ENCODE results near the gene GCN1.
"Not testable (repeated sequence)": the region's sequence is repeated elsewhere in the genome, so short reads cannot be mapped to it uniquely, and the experiment has no call there.

GCN1 gene

DNA sequence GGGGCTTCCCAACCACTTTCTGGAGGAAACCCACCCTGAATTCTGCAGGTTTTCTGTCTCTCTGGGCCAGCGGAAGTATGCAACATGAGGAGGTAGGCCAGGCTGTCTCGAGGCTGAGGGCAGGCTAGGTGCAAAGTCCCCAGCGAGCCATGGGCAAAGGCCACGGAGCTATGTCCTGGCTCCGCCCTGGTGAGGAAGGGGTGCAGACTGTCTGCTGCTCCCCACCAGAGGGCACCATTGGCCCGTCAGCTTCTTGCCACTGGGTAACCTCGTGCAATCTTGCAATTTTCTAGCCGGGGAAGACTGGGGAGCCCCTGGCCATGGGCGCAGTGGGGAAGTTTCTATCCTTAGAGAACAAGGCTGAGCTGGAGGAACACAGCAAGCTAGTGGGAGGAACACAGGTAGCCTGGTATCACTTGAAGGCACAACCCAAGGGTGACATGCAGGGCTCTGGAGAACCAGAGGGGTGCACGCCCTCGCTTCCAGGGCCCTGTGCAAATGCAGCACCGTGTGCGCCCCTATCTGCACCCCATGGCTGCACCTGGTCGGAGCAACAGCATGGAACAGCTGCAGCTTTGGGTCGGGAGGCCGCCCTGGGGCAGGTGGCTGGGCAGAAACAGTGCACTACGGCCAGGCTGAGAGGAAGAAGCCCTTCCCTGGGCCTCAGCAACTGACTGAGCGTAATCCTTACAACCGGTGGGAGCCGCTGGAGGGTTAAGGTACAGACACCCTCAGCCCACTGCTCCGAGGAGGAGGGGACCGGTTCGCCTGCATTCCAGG is 34.0 kb upstream of the GCN1 start:
- DNase-seq: peak; percentile 59 to 83 (median 76)

DNA sequence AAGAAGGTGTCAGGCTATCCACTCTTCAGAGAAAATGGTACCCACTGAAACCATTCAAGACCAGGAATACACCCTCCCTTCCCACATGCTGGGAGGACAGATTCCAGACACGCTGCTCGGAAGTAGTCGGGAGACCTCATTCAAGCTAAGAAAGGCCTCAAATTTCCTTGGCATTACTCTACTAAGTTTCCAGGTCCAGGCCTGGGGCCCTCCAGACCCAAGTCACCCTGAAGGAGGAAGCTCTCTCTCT is 33.5 kb upstream of the GCN1 start:
- DNase-seq: no peak

DNA sequence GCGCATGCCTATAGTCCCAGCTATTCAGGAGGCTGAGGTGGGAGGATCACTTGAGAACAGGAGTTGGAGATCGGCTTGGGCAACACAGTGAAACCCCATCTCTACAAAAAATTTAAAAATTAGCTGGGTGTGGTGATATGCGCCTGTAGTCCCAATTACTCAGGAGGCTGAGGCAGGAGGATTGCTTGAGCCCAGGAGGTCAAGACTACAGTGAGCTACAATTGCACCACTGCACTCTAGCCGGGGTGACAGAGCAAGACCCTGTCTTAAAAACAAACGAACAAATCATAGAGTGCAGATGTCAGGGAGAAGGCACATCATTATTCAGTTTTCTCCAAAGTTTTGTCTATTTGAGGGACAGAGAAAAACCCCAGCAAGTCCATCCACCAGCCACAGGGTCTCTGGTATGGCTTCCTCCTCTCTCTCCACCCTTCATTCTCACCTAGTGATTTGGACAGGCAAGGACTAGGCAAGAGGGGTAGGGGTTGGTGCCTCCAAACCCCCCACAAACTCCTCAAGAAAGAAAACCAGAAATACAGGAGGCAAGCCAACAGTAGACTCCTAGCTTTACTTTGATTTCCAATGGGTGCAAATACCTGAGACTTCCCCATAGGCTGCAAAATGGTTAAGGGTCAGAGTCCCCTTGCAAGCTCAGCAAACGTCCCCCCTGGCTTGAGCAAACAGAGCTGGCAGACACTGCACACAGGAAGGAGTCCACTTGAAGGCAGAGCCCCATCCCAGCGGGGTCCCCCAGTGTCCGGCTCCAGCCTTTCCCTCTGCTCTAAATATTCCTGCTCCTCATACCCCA is 32.9 kb upstream of the GCN1 start:
- no peak for DNase-seq

DNA sequence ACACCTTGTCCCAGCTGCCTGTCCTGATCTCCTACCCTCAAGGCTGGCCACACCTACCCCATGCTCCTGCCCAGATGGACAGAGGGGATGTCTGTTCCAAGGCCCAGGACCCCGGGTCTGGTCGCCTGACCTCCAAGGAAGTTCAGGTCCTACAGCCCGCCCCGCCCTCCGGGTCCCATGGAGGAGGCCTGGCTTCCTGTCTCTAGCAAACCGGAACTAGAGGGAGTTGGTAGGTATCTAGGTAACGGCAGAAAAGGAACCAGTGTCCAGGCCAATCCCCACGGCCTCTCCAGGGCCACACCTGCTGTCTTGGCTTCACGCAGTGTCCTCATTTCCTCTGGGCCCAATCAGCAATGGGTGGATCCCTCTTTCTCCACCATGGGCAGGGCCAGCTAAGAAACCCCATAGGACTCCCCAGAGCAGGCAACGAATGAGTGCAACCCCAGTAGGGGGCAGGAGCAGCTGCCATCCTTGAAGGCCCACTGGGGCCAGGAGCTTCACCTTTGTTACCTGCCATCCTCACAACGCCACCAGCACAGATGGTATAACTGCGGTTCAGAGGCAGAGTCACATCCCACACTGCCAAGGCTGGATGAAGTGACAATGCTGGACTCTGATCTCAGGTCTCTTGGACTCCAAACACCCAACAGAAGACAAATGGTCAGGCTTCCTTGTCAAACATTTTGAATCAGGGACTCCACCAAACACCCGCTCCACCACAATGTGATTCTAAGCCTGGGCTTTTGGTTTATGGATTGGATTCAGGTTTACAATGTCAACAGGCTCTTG is 31.5 kb upstream of the GCN1 start:
- no peak for DNase-seq

DNA sequence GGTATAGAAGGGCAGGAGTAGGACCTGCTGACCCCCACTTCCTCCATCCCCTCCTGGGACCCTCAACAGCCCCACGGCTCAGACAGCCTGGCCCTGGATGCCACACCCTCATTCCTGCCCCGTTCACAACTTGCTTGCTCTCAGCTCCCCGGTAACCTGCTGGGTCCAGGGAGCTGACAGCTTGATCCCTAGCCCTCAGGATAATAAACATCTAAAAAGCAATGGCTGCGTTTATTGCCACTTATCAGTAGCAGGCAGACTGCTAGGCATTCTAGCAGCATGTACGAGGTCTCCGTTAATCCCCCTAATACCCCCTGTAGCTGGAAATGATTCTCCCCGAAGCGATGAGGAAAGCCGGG is 30.7 kb upstream of the GCN1 start:
- DNase-seq: no peak

DNA sequence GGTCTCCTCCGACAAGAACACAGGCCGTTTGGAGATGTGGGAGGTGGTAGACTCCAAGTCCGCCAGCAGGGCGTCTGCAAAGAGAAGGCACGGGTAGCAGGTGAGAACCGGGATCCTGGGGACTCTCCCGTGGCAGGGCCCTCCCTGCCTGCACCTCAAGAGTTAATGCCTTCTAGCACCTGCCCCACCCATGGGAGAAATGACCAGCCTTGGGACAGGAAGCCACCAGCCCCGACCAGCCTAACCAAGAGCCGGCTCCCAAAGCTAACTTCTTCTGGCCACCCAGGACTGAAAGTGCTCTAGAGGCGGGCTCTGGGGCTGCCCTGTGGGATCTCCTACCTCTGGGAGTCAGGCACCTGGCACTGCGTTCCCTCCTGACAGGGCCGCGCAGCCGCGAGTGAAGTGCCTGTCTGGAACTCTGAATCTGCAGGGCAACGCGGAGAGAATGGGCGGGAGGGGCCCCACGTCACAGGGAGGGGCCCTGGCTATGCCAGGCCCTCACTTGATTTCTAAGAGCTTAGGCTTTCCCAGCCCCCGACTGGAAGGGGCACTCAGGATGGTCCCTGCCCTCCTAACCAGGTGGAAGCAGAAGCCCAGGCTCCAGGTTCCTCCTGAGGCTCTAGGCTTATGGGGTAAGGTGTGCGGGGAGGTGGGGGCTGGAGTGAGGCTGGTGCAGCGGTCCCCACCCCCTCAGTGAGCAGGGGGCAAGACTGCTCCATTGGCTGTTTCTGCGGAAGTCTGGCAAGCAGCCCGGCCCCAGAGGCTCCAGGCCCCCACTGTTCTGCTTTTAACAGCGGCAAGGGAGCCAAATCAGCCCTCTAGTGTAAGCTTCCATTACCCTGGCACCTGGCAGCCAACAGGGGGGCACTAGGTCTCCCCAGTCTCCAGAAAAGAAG is 30.0 kb upstream of the GCN1 start:
- DNase-seq: no peak

DNA sequence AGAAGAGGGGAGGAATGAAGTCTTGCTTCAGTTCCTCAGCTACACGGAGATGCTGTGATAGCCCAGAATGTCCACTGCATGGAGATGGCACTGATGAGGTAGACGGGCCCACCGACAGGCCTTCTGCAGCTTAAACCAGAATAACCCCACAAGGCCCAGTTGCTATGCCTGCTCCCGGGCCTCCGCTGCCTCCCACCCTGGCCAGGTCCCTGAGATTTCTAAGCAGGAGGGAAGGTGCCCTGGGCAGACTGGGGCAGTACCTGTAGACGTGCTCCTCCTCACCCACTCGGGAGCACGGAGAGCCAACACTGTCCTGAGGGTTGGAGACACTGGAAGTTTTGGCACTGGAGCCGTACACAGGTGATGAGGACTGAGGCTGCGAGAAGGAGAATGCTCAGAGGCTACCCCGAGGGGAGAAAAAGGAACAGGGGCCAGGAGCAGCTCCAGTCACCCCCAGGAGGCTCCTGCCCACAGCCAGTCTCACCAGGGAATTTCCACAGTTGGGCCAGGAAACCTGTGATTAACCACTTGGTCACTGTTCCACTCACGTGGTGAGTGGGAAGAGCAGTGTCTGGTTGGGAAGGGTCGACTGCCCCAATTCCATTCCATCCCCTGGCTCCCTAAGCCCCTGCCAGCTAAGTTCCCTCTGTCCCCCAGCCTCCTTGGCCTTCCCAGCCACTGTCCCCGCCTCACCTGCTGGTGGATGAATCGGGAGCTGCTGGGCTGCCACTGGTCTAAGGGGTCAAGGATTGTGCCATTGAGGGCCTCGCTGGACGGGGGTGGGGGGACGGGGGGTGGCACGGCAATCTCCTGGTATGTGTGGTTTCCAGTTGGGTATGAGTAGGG is 29.2 kb upstream of the GCN1 start:
- no peak for DNase-seq

DNA sequence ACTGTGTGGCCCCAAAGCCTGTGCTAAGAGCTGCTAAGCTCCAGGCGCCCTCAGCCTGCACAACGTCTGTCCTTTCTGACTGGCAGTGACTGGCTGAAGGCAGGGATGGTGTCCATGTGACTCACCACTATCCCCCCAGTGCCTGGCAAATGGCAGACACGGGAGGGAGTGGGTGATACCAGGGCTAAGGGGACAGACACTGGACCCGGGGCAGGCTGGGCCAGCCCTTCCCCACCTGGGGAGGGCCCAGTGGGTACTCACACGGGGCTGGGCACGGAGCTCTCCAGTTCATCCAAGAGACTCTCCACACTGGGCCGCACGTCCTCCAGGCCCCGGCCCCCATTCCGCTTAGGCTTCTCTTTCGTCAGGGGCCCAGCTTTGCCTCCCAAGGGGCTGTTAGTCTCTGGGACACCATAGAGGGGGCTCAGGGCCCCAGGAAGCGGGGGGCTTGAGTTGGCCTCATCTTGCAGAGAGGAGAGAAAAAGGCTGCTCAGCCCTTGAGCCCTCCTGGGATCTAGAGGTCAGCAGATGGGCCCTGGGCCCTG is 27.8 kb upstream of the GCN1 start:
- DNase-seq: no peak

DNA sequence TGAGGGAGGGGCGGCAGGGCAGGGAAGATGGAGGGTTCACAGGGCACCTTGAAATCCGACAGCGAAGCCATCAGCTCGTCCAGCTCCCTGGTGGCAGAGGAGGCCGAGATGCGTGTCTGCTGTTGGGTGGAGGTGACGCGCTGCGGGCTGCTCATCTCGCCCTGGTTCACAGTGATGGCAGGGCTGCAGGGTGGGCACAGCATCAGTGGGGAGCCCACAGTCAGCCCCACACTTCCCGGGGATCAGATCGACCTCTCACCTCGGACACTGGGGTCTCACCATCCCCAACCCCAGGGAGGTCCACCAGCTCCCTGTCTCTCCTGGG is 27.0 kb upstream of the GCN1 start:
- no peak for DNase-seq

DNA sequence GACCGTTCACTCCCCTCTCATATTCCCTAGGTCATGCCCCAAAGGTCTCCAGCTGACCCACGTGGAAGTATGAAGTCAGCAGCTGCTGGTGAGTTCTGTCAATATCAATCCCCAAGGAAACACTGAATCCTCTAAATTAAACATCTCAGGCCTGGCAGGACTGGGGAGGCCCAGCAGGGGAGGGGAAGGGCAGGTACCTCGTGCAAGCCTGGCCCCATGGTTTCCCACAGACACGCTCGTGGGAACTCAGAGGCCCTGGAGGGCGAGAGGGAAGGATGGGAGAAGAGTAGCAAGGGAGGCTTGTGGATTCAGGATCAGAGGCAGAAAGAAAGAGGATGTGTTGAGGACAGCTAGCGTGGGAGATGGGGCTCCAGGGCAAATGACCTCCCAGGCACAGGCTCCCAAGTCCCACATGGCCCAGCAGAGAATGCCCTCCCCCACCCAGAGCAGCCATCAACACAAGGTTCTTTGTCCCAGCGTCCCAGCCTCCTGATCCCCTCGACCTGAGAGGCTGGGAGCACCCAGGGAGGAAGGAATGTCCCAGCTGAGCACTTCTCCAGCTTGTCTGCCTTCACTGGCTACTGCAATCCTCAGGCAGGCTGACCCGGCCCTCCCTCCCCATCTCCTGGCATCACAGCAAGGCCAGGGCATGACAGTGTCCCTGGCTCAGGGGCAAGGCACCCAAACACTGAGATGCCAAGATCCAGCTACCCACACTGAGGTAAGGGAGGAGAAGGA is 26.5 kb upstream of the GCN1 start:
- no peak for DNase-seq

DNA sequence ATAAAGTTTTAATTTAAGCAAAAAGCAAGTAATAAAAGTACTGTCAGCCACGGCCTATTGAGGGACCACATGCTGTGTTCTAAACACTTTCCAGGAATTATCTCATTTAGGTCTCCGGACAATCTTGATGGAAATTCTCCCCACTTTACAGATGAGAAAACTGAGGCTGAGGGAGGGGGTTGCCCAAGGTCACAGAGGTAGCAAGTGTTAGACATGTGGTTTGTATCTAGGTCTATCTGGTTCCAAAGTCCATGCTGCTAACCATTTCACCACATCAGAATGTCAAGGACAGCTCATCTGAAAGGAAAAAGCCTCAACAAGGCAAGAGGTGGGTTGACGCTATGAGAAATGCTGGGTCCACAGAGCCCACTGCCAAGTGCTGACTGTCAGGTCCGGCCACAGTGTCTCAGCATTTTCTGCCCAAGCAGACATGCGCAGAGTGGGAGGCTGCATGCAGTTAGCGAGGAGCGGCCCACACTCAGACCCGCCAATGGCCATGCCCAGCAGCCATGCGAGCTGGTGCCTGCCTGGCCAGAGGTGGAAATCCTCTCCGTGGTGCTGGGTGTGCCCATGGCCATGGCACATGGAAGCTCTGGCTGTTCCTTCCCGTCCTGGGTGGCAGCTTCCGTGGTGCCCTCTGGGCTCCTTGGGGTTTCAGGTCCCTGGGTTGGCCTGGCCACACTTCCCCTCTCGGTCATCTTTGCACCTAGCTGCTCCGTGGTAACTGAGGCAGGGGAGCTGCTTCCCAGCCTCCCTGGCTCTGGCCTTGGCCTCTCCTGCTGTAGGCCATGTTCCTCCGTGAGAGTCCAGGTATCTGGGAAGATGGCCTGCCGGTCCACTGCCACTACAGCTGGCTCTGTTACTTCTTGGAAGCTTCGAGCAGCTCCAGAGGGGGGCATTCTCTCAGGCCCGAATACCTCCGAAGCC is 24.4 kb upstream of the GCN1 start:
- DNase-seq: no peak

DNA sequence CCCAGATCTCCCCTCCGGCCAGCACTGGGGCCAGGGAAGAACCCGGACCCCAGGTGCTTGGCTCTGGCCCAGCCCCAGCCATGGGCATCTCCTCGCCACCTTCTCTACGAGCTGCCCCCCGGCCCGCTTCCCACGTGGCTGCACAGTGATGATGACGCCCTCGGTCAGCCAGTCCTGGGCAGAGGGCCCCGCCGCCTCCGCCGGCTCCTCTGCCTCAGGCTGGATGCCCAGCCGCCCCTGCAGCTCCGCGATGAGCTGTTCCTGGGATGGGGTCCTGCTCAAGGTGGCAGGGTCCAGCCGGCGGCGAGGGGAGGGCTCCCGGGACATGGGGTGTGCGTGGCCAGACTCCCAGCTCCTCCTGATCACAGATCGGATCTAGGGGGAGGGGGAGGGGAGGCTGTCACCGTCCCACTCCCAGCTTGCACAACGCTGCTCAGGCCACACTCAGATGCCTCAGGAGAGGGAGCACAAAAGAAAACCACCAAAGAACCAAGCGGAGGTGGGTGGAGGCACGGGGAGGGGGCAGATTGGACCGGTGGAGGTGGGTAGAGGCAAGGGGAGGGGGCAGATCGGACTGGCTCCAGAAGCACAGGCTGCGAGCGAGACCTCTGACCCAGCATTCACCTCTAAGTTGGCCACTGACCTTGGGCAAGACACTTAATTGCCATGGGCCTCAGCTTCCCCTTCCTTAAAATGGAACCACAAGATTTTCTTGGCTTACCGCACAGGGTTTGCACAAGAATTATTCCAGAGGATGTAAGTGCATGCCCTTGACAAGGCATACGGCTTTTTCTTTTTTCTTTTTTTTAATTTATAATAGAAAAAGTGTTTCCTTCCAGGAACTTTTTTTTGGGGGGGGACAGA is 22.5 kb upstream of the GCN1 start:
- DNase-seq: no peak

DNA sequence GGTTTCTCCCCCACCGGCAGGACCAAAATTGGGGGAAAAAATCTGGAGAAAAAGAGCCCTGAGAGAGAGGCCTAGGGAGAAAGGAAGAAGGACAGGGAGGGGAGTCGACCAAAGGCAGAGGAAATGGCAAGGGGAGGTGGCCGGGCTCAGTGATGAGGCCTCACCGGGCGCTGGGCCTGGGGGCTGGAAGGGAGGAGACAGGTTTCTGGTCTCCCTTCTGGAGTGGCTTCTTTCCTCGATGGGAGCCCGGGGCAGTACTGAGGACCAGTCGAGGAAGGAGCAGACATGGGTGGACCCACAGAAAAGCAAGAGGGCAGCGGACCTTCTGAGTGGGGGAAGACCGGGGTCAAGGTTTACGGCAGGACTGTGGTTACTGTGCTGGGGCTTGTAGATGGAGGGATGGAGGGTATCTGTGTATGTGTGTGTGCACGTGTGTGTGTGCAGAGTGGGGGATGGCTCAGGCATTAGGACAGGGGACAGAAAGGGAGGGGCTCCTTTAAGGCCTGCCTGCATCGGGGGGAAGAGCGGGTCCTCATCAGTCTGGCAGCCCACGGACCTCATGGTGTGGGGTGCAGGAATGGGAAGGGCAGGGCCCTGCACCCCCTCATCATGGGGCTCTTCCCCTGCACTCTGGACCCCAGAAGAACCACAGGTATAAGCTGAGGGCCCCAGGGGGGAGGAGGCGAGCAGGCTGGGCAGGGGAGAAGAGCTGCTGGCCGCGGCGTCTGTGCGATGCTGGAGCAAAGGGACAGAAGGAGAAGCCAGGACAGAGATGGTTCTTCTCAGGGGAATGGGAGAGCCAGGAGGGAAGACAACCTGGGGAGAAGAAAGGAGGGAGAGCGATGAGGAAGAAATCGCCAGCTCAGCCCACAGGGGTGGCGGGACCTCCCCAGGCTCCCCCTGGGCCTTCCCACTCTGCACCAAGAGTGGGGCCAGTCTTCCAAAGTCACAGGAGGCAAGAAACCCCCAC is 21.5 kb upstream of the GCN1 start:
- DNase-seq: no peak

DNA sequence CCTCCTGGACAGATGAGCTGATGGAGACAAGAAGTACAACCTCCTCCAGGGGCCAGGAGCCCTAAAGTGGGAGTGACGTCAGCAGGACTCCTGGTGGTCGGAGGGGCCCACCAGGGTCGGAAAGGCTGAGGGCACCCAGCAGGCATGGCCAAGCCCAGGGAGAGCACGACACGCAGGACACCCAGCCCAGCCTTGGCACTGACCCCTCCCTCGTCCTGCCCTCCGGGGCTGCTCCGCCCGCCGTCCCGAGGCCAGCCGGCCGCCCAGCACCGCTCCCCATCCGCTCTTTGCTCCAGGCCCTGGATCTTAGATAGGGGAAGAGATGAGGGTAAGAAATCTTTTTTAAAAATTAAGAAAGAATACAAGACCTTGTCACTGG is 20.8 kb upstream of the GCN1 start:
- DNase-seq: no peak

DNA sequence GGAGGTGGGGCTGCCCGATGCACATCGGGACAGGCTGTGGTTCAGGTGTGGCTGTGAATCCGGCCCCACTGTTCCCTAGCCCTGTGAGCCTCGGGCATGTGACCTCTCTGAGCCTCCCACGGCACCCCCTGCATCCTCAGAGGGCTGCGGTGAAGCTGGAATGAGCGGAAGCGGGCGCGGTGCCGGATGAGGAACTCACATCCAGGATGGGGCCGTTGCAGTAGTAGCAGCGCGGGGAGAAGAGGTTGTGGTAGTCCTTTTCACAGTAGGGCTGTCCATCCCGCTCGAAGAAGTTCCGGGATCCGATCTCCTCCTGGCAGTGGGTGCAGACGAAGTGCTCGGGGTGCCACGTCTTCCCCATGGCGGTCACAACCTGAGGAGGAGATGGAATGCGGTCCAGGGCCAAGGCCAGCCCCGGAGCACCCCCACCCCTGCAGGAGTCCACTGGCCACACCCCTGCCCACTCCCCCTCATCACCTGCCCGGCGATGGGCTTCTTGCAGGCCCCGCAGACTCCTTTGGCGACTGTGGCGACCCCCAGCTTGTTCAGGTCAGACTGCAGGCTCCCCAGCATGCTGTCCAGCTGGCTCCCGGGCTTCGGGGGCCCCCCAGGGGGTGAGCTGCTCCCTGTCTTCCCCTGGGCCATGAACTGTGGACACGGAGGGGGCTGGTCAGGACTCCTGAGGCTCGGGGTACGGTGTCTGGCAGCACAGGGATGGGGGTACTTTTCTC is 20.3 kb upstream of the GCN1 start:
- no peak for DNase-seq

DNA sequence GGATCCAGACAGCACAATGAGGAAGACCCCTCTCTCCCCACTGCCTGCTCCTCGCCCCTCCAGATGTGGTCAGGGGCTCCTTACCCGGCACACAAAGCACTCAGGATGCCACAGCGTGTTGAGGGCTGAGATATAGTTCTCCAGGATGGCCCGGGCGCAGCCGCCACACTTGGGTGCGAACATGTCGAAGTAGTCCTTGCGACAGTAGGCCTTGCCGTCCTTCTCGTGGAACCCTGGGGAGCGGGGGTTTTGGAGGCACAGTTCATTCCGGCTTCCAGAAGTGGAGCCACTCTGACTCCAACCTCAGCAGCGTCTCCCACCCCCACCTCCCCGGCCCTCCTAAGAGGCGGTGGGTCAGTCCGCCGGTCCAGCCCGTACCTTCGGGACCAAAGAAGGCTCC is 19.2 kb upstream of the GCN1 start:
- DNase-seq: no peak

DNA sequence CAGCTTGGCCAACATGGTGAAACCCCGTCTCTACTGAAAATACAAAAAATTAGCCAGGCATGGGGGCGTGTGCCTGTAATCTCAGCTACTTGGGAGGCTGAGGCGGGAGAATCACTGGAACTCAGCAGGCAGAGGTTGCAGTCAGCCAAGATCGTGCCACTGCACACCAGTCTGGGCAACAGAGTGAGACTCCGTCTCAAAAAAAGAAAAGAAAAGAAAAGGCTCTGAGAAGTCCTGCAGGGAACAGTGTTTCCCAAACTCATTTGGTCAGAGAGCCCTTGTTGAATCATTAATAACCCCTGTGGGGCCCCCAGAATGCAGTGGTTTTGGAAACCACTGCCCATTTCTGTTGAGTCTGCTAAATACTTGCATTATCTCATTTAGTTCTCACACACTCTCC is 18.7 kb upstream of the GCN1 start:
- DNase-seq: not testable (repeated sequence)
